Caco-2 (cell line): ENCODE measurements around the gene NOD2. TPM values are rescaled to one million over a fixed set of nuclear protein-coding genes. Genes with fewer than 3 reads are reported as not detected.

ENCODE experiments used
- BruUV-seq: library from RNA; stranded (reverse); fragments of 400-500 nt; replicated peaks from 2 replicates; lab custom pipeline; 2021; lab: Mats Ljungman, UMichigan
- CTCF ChIA-PET: fragments of 300-600 bp; sonication (Branson Sonifier 250); formaldehyde crosslinking; loops from one replicate; lab custom pipeline; 2022; ENCODE audit warnings: antibody characterized with exemption; lab: Charles Lee
- POLR2A ChIA-PET: fragments of 300-600 bp; sonication (Branson Sonifier 250); formaldehyde crosslinking; loops from one replicate; lab custom pipeline; 2022; ENCODE audit warnings: antibody characterized with exemption; lab: Charles Lee
- DNase-seq, 2 experiments: peaks; one replicate each; pipeline versions ENCODE4 v3.0.0 to v3.0.0-alpha.2; 2020 to 2022
- H3K27me3 ChIP-seq: replicated peaks from 2 replicates; pipeline ENCODE4 v1.6.0; 2011; ENCODE audit warnings: low read length; ENCODE audit not compliant: control insufficient read depth, insufficient read depth
- H3K36me3 ChIP-seq: 2 replicates; pipeline ENCODE4 v1.5.1; 2011; ENCODE audit warnings: low read length; ENCODE audit not compliant: control insufficient read depth, insufficient read depth
- H3K4me1 ChIP-seq: fragments of 250-450 bp; sonication (Bioruptor Pico); 2 replicates; pipeline ENCODE4 v1.5.1; 2020; ENCODE audit warnings: mild to moderate bottlenecking
- H3K4me3 ChIP-seq: 2 replicates; pipeline ENCODE4 v1.5.1; 2011; ENCODE audit warnings: low read depth, mild to moderate bottlenecking, control low read depth, low read length
- H3K9me3 ChIP-seq: fragments of 250-450 bp; sonication (Bioruptor Pico); 2 replicates; pipeline ENCODE4 v1.5.1; 2020; ENCODE audit warnings: mild to moderate bottlenecking, moderate library complexity
- H3K27ac Mint-ChIP-seq: one replicate; pipeline ENCODE4 v1.8.0; 2022; ENCODE audit warnings: mixed read lengths; ENCODE audit not compliant: unreplicated experiment
- H3K27me3 Mint-ChIP-seq: one replicate; pipeline ENCODE4 v1.8.0; 2022; ENCODE audit warnings: mixed read lengths; ENCODE audit not compliant: insufficient read depth, unreplicated experiment
- H3K36me3 Mint-ChIP-seq: one replicate; pipeline ENCODE4 v1.8.0; 2022; ENCODE audit warnings: mild to moderate bottlenecking, mixed read lengths; ENCODE audit not compliant: insufficient read depth, unreplicated experiment
- H3K4me1 Mint-ChIP-seq: one replicate; pipeline ENCODE4 v1.8.0; 2022; ENCODE audit warnings: low read depth, mixed read lengths; ENCODE audit not compliant: unreplicated experiment
- H3K4me3 Mint-ChIP-seq: one replicate; pipeline ENCODE4 v1.8.0; 2022; ENCODE audit warnings: mild to moderate bottlenecking, moderate library complexity, mixed read lengths; ENCODE audit not compliant: unreplicated experiment
- H3K9me3 Mint-ChIP-seq: one replicate; pipeline ENCODE4 v1.8.0; 2022; ENCODE audit warnings: mixed read lengths; ENCODE audit not compliant: unreplicated experiment
- CTCF ChIP-seq, 2 experiments: fragments of 200-600 bp in 1 of 2; IDR thresholded peaks; 1 replicate in 1 of 2; 2 replicates in 1 of 2; pipeline versions ENCODE4 v1.5.1 to v1.8.0; 2011 to 2022; ENCODE audit warnings: antibody characterized with exemption in 1 of 2, control low read depth in 1 of 2, inconsistent platforms in 1 of 2, low read depth in 1 of 2, low read length in 1 of 2, mild to moderate bottlenecking in 1 of 2, moderate library complexity in 1 of 2; ENCODE audit not compliant: insufficient read depth in 1 of 2, severe bottlenecking in 1 of 2, unreplicated experiment in 1 of 2
- intact Hi-C: fragments of 100-400 bp; cut with micrococcal nuclease; formaldehyde crosslinking; loops from one replicate; pipeline ENCODE4 v1.10.0; 2022; ENCODE audit not compliant: unreplicated experiment
- total RNA-seq: library from RNA; stranded (reverse); gene quantifications from 2 replicates; pipeline ENCODE4 v1.2.3, GENCODE V29; 2022

NOD2 gene
- total RNA-seq, 1 experiment from 2014 or later: 0.23 TPM

GRCh38 chr16:50736448-50736847, 43.0 kb downstream of the NOD2 start:
- intact Hi-C loops: no loop called here
- no TSS peak for BruUV-seq
- H3K4me1 Mint-ChIP-seq: no peaks in the 10 kb centered on the region

GRCh38 chr16:50737420-50737959, 44.1 kb downstream of the NOD2 start:
- ChIA-PET POLR2A (no interaction called here), CTCF (no interaction called here)
- no peak overlapping the region for H3K4me3 ChIP-seq
- H3K27me3 Mint-ChIP-seq: peaks cover 19% of the 10 kb centered on the region
- H3K36me3 Mint-ChIP-seq: peaks cover 10% of the 10 kb centered on the region
- H3K4me3 Mint-ChIP-seq: no peak overlapping the region
- no peaks in the 10 kb centered on the region for H3K4me1 Mint-ChIP-seq
- TF ChIP-seq CTCF (IDR thresholded peaks at IDR 0.05; ENCODE audit: insufficient read depth in 1 of 2, low read depth in 1 of 2, low read length in 1 of 2, severe bottlenecking in 1 of 2, unreplicated experiment in 1 of 2): no peak
- peaks cover 1% of the 10 kb centered on the region; the same call in 1 of the 2 replicates for H3K27me3 ChIP-seq
- H3K36me3 ChIP-seq: no peaks in the 10 kb centered on the region
- DNase-seq: no peak
- no peaks in the 10 kb centered on the region for H3K9me3 ChIP-seq
- no TSS peak for BruUV-seq
- H3K9me3 Mint-ChIP-seq: no peaks in the 10 kb centered on the region
- intact Hi-C loops: no loop called here
- no peak overlapping the region for H3K27ac Mint-ChIP-seq
- H3K4me1 ChIP-seq: no peaks in the 10 kb centered on the region; the same call in 1 of the 2 replicates

More at GRCh38 chr16:50736448-50736847, 43.0 kb downstream of the NOD2 start:
- CTCF ChIA-PET: interaction anchor here (0.6 kb wide), 1 partner anchor 70 kb away, joined by 4 read pairs; no protein-coding TSS in a partner anchor
- Mint-ChIP-seq H3K27ac (no peak overlapping the region), H3K9me3 (no peaks in the 10 kb centered on the region), H3K27me3 (peaks cover 19% of the 10 kb centered on the region), H3K4me3 (no peak overlapping the region), H3K36me3 (peaks cover 4% of the 10 kb centered on the region)
- no peaks in the 10 kb centered on the region; the same call in 1 of the 2 replicates for H3K4me1 ChIP-seq
- no peaks in the 10 kb centered on the region for H3K36me3 ChIP-seq
- POLR2A ChIA-PET: no interaction called here
- no peak for TF ChIP-seq CTCF (IDR thresholded peaks at IDR 0.05; ENCODE audit: insufficient read depth in 1 of 2, low read depth in 1 of 2, low read length in 1 of 2, severe bottlenecking in 1 of 2, unreplicated experiment in 1 of 2)
- no peaks in the 10 kb centered on the region for H3K9me3 ChIP-seq
- H3K4me3 ChIP-seq: no peak overlapping the region
- H3K27me3 ChIP-seq: peaks cover 1% of the 10 kb centered on the region; the same call in 1 of the 2 replicates
- no peak for DNase-seq

- H3K27ac Mint-ChIP-seq: no peak overlapping the region
These were observed 45.6 kb downstream of the NOD2 start for GRCh38 chr16:50739031-50739430.

More at GRCh38 chr16:50739031-50739430, 45.6 kb downstream of the NOD2 start:
- no peaks in the 10 kb centered on the region; the same call in 1 of the 2 replicates for H3K4me1 ChIP-seq
- no peaks in the 10 kb centered on the region for H3K36me3 ChIP-seq
- no peak overlapping the region for H3K4me3 ChIP-seq
- intact Hi-C loops: no loop called here
- Mint-ChIP-seq H3K9me3 (no peaks in the 10 kb centered on the region), H3K27me3 (peaks cover 19% of the 10 kb centered on the region), H3K4me1 (no peaks in the 10 kb centered on the region), H3K36me3 (peaks cover 10% of the 10 kb centered on the region), H3K4me3 (no peak overlapping the region)
- no peaks in the 10 kb centered on the region for H3K9me3 ChIP-seq
- no peak for DNase-seq
- TF ChIP-seq CTCF (IDR thresholded peaks at IDR 0.05; ENCODE audit: insufficient read depth in 1 of 2, low read depth in 1 of 2, low read length in 1 of 2, severe bottlenecking in 1 of 2, unreplicated experiment in 1 of 2): no peak
- ChIA-PET CTCF (no interaction called here), POLR2A (no interaction called here)
- BruUV-seq: no TSS peak
- peaks cover 1% of the 10 kb centered on the region; the same call in 1 of the 2 replicates for H3K27me3 ChIP-seq
